HG03460 (cell line): Measurements from ENCODE around the gene WBP1L.
"Not testable (repeated sequence)": the region's sequence is repeated elsewhere in the genome, so short reads cannot be mapped to it uniquely, and the experiment has no call there.

ENCODE experiments used
- ATAC-seq: cut with Tn5 transposase; IDR thresholded peaks from one replicate; pipeline ENCODE4 v1.9.1; 2021; ENCODE audit not compliant: unreplicated experiment

Gene WBP1L

DNA sequence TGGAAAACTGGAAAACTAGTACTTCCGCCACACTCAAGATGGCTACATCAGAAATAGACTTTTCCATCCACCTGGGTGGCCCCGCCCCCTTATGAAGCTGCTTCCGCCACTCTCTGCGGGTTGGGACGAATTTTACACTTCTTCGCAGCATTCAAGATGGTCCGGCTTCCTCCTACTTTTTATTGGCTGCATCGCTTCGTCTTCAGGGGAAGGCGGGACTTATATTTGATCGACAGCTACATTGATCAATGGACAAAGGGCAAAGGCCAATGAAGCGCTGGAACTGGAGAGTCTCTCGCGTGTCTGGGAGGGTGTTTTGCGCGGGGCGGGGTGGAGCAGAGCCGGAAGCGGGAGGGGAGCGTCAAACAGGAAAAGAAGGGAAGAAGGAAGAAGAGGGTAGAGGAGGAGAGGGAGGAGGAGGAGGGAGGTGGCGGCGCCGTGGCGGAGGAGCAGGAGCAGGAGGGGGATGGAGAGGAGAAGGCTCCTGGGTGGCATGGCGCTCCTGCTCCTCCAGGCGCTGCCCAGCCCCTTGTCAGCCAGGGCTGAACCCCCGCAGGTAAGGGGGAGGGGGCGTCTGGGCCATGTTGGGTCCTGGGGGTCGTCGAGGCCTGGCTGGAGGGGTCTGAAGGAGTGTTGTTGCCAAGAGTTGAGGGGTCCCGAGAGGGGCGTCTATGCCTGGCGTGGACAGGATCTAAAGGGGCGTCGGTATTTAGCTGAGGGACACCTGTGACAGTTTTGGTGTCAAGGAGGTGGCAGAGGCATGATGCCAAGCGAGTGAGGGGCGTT is at the start of gene WBP1L:
Gene WBP1L (plus strand): TSS at position 361 of the 786 bp plus-strand sequence. CDS start 106 bp downstream, at position 467.
- peak; percentile 95 for ATAC-seq

DNA sequence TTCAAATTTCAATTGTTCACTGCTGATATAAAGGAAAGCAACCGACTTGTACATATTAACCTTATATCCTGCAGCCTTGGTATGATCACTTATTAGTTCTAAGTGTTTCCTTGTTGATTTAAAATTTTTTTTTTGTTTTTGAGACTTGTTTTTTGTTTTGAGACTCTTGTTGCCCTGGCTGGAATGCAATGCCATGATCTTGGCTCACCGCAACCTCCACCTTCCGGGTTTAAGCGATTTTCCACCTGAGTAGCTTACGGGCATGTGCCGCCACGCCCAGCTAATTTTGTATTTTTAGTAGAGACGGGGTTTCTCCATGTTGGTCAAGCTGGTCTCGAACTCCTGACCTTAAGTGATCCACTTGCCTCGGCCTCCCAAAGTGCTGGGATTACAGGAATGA is 48.3 kb upstream of the WBP1L start:
- not testable (repeated sequence) for ATAC-seq

DNA sequence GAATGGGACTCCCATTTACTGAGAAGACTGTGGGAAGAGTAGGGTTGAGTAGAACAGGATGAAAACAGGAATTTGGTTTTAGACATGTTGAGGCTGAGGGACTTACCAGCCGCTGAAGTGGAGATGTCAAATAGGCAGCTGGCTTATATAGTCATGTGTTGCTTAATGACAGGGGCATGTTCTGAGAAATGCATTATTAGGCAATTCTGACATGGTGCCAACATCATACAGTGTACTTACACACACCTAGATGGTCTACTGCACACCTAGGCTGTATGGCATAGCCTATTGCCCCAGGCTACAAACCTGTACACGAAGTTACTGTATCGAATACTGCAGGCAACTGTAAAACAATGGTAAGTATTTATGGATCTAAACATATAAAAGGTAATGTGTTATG is 47.0 kb upstream of the WBP1L start:
- no peak for ATAC-seq

DNA sequence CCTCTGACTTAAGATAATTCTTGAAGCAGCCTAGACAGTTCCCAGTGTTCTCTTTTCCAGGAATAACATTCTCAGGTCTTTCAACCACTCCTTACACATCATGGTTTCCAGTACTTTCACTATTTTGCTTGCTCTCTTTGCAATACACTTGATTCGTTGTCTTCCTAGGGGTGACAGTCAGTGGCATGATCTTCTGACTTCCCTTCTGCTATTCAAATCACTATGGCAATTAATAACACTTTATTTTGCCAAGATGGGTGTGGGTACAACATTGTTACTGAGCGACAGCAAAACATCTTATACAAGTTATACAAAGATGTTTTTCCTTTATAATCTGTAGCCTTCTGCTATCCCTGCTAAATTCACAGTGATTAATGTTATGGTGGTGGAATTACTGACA is 44.9 kb upstream of the WBP1L start:
- ATAC-seq: no peak

DNA sequence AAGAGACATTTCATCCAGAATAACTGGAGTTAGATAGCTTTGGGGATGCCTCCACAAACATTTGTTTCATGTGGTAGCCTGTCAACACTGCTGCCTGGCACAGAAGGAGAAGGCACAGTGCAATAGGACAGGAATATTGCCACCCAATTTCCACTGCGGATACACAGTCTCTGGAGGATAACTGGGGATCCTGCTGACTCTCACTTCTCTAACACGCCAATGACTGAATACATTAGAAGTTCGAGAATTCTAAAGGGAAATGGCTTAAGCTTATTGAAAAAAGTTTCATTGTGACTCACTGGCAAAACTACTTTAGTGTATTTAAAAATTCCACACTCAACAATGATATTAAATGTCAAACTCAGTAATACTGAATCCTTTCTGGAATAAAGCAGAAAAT is 42.5 kb upstream of the WBP1L start:
- ATAC-seq: no peak

DNA sequence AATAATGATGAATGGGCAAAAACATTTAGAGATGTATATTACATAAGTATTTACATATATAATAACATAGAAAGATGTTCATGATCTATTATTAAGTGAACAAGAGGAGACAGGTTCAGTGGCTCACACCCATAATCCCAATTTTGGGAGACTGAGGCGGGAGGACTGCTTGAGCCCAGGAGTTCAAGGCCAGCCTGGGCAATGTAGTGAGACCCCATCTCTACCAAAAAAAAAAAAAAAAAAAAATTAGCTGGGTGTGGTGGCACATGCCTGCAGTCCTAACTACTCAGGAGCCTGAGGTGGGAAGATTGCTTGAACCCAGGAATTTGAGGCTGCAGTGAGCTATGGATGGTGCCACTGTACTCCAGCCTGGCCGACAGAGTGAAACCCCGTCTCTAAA is 42.0 kb upstream of the WBP1L start:
- no peak for ATAC-seq

DNA sequence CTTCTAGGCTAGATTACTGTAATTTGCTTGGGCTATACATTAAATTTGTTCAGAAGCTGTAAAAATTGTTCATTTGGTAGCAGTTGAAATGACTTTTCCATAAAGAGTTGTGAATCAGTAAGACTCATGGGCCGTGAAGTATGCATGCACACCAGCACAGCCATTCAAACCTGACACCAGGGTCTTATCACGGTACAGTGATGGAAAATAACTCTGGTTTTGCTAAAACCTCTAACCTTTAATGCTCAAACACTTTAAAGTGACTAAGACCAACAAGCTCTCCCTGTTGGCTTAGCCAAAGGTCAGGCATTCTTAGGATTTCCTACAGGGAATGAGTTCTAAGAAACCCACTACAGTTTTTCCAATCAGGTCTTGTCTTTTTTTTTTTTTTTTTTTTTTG is 41.0 kb upstream of the WBP1L start:
- ATAC-seq: no peak

DNA sequence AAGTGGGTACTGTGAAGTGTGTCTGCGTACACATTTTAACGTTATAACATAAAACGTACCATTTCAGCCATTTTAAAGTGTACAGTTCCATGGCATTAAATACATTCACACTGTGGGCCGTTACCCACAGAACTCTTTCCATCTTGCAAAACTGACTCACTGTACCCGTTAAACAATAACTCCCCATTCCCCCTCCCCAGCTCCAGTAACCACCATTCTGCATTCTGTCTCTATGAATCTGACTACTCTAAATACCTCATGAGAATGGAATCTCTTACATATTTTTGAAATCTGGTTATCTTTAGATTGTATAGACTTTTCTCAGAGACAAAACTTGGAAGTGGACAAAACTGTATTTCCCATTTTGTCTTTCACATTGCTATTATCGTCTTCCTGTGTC is 38.8 kb upstream of the WBP1L start:
- no peak for ATAC-seq

DNA sequence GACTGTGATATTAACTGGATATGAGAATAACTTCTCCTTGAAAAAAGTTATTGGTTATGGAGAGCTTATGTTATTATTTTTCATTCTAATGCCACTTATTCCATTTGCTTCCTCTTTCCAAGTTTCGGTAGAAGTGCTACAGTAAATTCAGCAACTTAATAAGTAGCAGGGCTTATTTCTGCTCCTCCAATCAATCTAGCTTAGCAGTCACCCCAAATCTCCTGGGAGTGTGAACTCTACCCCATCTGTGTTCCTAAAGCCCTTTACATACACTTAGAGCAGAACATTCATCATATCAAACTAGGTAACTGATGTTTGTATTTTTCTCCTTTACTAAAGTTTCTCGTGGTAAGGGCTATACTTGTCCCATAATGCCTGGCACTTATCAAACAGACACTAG is 38.2 kb upstream of the WBP1L start:
- no peak for ATAC-seq

DNA sequence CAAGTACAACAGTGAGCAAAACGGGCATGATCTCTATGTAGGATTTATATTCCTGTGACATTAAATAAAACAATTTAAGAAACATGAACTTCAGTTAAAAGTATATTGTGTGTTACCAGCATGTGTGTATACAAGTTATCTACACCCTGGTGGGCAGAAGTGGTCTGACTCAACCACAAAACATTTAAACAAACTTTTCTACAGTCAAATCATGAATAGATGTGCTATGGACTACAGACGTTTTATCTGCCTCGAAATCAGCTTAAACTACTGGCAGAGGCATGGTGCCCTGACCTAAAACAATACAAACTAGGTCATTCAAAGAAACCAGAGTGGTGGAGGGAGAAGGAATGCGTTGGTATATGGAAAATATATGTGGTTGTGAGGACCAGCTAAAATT is 33.1 kb upstream of the WBP1L start:
- ATAC-seq: no peak

DNA sequence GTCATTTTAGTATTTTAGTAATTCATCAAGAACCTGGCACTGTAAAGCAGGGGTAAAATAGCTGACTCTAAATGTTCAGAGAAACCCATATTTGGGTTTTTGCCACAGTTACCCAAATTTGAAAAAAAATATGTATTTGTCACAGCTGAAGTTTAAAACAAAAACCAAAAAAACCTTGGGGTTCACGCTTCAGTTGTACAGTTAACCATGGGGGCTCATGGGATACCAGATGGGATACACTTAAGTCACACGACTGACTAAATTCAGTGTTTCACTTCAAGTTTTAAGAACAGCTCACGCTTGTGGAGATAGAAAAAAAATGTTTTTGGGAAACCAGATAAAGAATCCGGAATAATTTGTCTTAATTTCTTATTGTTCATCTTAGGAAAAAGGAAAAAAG is 31.7 kb upstream of the WBP1L start:
- no peak for ATAC-seq

DNA sequence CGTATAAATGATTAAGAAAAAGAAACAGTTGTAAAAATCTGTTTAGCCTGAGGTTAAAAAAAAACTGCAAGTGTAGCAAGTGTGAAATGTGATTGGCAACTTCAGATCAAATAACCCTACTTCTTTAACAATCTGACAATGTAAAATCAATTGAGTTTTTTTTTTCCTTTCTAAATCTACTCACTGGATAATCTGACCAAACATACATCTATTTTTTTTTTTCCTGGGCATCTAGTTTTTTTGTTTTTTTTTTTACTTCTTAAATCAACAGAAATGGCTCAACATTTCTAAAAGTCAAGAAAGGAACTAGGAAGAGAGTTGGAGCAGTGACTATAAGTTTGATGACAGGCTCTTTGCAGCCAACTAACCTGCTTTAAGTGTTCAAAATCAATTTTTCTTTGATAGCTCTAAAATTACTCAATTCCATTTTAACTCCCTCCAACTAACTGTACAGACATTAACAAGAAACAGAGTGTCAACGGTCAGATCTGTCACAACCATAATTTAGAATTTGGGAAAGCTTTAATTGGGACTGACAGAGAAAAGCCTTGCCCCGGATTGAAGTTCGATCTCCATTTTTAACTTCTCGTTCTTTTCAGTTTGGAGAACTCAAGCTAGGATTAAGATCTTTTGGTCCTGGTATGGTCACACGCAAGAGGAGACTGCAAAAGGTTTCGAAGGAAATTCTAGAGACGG is 30.8 kb upstream of the WBP1L start:
- no peak for ATAC-seq

DNA sequence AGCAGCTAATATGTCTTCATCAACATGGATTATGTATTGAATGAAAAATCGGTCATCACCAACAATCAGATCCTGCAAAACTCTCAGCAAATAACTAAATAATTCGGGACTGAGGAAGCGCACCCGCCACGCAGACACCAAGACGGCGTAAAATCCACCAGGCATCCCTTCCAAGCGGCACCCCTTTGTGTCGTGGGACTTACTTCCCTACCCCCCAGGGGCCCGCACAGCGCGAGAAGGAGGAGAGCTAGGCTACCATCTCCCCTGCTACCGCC is 30.3 kb upstream of the WBP1L start:
- peak; percentile 39 for ATAC-seq

DNA sequence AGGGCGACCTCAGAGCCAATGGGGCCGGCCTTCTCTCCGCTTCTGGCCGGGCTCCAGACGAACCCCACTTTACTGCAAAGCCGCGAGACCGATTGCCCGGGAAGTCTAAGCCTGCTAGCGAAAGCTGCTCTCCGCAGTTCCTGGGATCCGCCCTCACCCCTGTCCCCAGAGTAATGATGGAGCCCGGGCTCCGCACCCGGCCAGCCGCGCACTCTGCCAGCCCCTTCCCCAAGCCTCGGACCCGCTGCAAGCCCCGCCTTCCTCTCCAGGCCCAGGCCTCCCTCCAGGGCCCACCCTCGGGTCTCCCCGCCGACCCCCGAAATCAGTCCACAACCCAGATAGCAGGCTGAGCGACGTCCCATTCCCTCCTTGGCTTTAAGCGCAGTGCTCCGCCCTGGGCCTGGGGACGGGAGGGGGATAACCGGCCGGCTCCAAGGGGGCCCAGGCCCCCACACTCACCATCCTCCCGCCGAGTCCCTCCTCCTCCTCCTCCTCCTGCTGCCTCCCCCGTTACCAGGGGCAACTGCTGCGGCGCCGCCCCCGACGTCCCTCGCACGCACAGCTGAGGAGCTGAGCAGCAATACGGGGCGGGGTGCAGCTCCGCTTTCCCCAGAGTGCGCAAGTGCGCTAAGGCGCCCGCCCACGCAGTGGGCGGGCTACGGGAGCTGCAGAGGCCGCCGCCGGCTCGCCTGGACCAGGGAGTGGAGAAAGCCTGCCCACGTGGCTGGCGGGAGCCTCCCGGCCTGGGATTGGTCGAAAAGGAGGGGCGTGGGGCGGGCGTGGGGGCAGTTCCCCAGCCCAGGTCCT is 29.7 kb upstream of the WBP1L start, which contains the start of gene ARL3:
Gene ARL3 (minus strand): TSS at position 584 of the 807 bp plus-strand sequence. CDS start 122 bp downstream, at position 462.
- peak; percentile 76 for ATAC-seq

DNA sequence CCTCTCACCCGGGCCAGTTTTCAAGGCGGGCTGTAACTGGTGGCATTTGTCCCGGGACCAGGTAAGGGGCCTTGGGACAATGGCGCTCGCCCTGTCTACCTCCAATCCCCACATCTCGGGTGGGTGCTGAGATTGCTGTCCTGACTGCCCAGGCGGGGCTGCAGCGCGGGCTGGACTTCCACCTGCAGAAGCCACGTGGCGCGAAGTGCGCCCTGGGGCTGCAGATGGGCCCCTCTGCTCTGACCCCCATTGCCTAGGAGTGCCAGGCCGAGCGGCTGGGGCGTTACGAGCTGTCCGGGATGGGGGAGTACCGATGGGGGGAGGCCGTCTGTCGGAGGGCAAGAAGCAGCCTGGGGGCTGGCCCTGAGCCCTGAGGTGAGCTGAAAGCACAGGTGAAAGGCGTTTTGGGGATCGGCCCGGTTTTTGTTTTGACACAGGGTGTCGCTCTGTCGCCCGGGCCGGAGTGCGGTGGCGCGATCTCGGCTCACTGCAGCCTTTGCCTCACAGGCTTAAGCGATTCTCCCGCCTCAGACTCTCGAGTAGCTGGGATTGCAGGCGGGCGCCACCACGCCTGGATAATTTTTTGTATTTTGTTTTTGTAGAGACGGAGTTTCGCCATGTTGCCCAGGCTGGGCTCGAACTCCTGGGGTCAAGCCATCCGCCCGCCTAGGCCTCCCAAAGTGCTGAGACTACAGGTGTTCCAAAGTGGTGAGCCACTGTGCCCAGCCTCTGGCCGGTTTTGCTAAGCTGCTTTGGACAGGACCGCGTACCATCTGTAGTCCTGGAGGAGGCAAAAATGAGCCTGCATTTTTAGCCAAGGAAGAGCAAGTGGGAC is 28.9 kb upstream of the WBP1L start, which contains the start of gene SFXN2:
Gene SFXN2 (plus strand): TSS at position 16 of the 835 bp plus-strand sequence. CDS start 12,001 bp downstream, outside the sequence.
- peak; percentile 19 for ATAC-seq

DNA sequence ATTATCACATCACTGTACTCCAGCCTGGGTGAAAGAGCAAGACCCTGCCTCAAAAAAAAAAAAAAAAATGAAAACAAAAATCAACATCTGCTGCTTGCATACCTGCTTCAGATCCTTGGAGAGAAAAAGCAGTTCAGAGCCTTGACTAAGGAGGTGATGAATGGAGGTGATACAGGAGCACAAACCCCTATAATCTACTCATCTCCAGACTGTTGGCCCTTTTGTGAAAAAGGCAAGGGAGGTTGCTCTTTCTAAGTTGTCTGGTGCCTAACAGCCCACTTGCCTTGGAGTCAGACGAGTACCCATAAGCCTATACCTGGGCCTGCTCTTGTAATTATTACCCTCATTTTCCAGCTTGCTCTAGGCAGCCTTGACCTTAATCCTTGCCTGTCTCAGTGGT is 27.9 kb upstream of the WBP1L start:
- ATAC-seq: no peak

DNA sequence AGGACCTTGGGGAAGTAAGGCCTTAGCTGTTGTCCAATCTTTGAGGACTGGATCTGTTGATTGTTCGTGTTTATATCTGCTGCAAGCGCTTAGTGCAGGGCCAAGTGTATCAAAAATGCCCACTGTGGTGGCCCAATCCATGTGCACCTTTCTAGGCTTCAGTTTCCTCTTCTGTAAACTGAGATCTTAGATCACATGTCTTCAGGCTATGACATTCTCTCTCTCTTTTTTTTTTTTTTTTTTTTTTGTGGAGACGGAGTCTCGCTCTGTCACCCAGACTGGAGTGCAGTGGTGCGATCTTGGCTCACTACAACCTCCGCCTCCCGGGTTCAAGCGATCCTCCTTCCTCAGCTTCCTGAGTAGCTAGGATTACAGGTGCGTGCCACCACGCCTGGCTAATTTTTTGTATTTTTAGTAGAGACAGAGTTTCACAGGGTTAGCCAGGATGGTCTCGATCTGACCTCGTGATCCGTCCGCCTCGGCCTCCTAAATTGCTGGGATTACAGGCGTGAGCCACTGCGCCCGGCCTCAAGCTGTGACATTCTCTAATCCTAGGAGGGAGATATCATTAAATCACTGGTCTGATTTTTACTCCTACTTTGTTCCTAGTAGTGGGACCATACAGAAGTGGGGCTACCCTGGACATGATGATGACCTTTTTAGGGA is 26.7 kb upstream of the WBP1L start:
- ATAC-seq: not testable (repeated sequence)

DNA sequence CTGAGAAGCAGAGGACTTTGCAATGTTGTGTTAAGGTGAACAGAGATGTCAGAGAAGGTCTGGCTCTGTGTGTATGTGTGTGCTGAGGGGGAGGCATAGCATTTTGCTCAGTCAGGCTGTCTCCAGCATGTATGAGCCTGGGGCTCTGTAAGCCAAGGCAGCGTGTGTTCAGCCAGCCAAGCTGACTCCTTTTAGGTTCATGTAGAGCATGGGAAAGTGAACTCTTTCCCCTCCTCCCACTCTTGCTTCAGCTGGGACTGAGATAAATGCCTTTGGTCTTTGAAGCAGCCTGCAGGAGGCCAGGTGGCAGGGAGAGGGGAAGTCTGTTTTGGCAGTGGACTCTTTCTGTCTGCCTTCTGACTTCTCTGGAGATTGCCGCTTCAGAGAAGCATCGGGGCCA is 25.5 kb upstream of the WBP1L start:
- no peak for ATAC-seq

DNA sequence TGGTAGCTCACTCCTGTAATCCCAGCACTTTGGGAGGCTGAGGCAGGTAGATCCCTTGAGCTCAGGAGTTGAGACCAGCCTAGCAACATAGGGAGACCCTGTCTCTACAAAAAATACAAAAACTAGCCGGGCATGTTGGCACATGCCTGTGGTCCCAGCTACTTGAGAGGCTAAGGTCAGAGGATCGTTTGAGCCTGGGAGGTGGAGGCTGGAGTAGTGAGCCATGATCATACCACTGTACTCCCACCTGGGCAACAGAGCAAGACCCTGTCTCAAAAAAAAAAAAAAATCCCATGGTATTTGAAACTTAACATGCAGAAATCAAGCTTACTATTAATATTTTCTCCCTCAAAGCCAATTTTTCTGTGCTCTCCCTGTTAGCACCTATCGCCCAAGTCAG is 23.4 kb upstream of the WBP1L start:
- ATAC-seq: no peak

DNA sequence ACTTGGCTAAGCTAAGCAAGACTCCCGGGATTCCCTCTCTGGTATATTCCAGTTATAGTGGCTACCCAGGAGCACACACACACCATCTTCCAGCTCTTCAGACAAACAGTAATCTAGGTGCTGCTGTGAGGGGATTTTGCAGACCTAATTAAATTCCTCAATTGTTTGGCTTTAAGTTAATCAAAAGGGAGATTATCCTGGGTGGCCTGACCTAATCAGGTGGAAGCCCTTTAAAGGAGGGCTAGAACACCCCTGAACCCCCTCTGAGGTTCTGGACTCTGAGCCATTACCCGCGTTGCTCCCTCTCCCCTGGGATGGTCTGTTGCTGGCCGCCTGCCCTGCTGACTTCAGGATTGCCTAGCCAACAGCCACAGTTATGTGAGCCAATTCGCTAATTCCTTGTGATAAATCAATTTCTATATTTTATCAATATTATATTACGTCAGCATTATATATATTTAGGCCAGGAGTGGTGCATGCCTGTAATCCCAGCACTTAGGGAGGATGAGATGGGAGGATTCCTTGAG is 22.9 kb upstream of the WBP1L start:
- ATAC-seq: no peak
